Measurements from ENCODE around the gene PDE6C. TPM values are rescaled to one million over a fixed set of nuclear protein-coding genes. Genes with fewer than 3 reads are reported as not detected.
A peak's percentile ranks its signal among the peaks of the same experiment; 100 is the strongest.

Gene PDE6C
- total and polyA plus RNA-seq, 4 donors, result not detected

GRCh38 chr10:93579985-93580711 is 32.2 kb upstream of the PDE6C start:
- no peak for ATAC-seq (ENCODE audit: insufficient read depth, low FRiP score)
- no peak for DNase-seq
- H3K27ac ChIP-seq (ENCODE audit: low read depth in 1 of 2, low read length in 1 of 2), result no peak overlapping the region
- no peaks in the 10 kb centered on the region for H3K4me1 ChIP-seq (ENCODE audit: control insufficient read depth in 5 of 5, insufficient read depth in 5 of 5, low read length in 5 of 5)
- 83 to 87% methylated on average over 3 of the region's 3 CpGs for WGBS, 2 donors
- no peaks in the 10 kb centered on the region for H3K27me3 ChIP-seq (ENCODE audit: control insufficient read depth in 3 of 3, insufficient read depth in 3 of 3, low read length in 2 of 3)
- H3K36me3 ChIP-seq (ENCODE audit: control insufficient read depth in 4 of 4, insufficient read depth in 4 of 4, low read length in 4 of 4), result no peaks in the 10 kb centered on the region
- no peak overlapping the region for H3K4me3 ChIP-seq
- TF ChIP-seq CTCF (IDR thresholded peaks at IDR 0.05; ENCODE audit: control extremely low read depth, extremely low read depth), result no peak
- no peak overlapping the region for H3K9ac ChIP-seq (ENCODE audit: insufficient read depth in 1 of 2, low read length in 2 of 2)
- H3K9me3 ChIP-seq (ENCODE audit: control insufficient read depth in 4 of 4, insufficient read depth in 3 of 4, low read length in 3 of 4), result peaks cover 0 to 7% (median 3%) of the 10 kb centered on the region in 4 donors

GRCh38 chr10:93580828-93581227 is 31.5 kb upstream of the PDE6C start:
- Histone ChIP-seq H3K4me3 (no peak overlapping the region), H3K9ac (ENCODE audit: insufficient read depth in 1 of 2, low read length in 2 of 2) (no peak overlapping the region), H3K9me3 (ENCODE audit: control insufficient read depth in 4 of 4, insufficient read depth in 3 of 4, low read length in 3 of 4) (peaks cover 0 to 7% (median 3%) of the 10 kb centered on the region in 4 donors), H3K4me1 (ENCODE audit: control insufficient read depth in 5 of 5, insufficient read depth in 5 of 5, low read length in 5 of 5) (no peaks in the 10 kb centered on the region), H3K36me3 (ENCODE audit: control insufficient read depth in 4 of 4, insufficient read depth in 4 of 4, low read length in 4 of 4) (no peaks in the 10 kb centered on the region), H3K27ac (ENCODE audit: low read depth in 1 of 2, low read length in 1 of 2) (no peak overlapping the region), H3K27me3 (ENCODE audit: control insufficient read depth in 3 of 3, insufficient read depth in 3 of 3, low read length in 2 of 3) (no peaks in the 10 kb centered on the region)
- DNase-seq, result peak; percentile 25 to 58 (median 43)
- 58 to 75% methylated on average over 6 of the region's 6 CpGs for WGBS, 2 donors
- no peak for ATAC-seq (ENCODE audit: insufficient read depth, low FRiP score)
- no peak for TF ChIP-seq CTCF (IDR thresholded peaks at IDR 0.05; ENCODE audit: control extremely low read depth, extremely low read depth)

GRCh38 chr10:93584445-93584844 is 27.9 kb upstream of the PDE6C start:
- ATAC-seq (ENCODE audit: insufficient read depth, low FRiP score) (no peak), DNase-seq (no peak)
- no peaks in the 10 kb centered on the region for H3K4me1 ChIP-seq (ENCODE audit: control insufficient read depth in 5 of 5, insufficient read depth in 5 of 5, low read length in 5 of 5)
- no peak for TF ChIP-seq CTCF (IDR thresholded peaks at IDR 0.05; ENCODE audit: control extremely low read depth, extremely low read depth)
- 94 to 95% methylated on average over 7 of the region's 7 CpGs for WGBS, 2 donors
- no peak overlapping the region for H3K27ac ChIP-seq (ENCODE audit: low read depth in 1 of 2, low read length in 1 of 2)
- H3K9me3 ChIP-seq (ENCODE audit: control insufficient read depth in 4 of 4, insufficient read depth in 3 of 4, low read length in 3 of 4), result peaks cover 0 to 5% (median 2%) of the 10 kb centered on the region in 4 donors
- no peak overlapping the region for H3K4me3 ChIP-seq
- no peaks in the 10 kb centered on the region for H3K36me3 ChIP-seq (ENCODE audit: control insufficient read depth in 4 of 4, insufficient read depth in 4 of 4, low read length in 4 of 4)
- no peaks in the 10 kb centered on the region for H3K27me3 ChIP-seq (ENCODE audit: control insufficient read depth in 3 of 3, insufficient read depth in 3 of 3, low read length in 2 of 3)
- no peak overlapping the region for H3K9ac ChIP-seq (ENCODE audit: insufficient read depth in 1 of 2, low read length in 2 of 2)
